Loucy (cell line): ENCODE data around the gene LPO.

ENCODE experiments used
- CTCF ChIP-seq: fragments of 200-600 bp; sonication (generic); conservative IDR thresholded peaks from 2 replicates; pipeline ENCODE4 v1.5.1; 2014; ENCODE audit warnings: mild to moderate bottlenecking, antibody characterized with exemption, low read length
- EZH2phosphoT487 ChIP-seq: fragments of 200-600 bp; IDR thresholded peaks from 2 replicates; pipeline ENCODE4 v1.6.1; 2018; ENCODE audit warnings: antibody characterized with exemption, mild to moderate bottlenecking, moderate library complexity, borderline replicate concordance

- TF ChIP-seq CTCF (peak; percentile 90), EZH2phosphoT487 (no peak)
These were observed 79.2 kb downstream of the LPO start for GRCh38 chr17:58317421-58318064.
